ENCODE measurements around the gene KRT15. TPM values are rescaled to one million over a fixed set of nuclear protein-coding genes. Genes with fewer than 3 reads are reported as not detected.
A peak's percentile ranks its signal among the peaks of the same experiment; 100 is the strongest.

KRT15 gene
- total RNA-seq = not detected

- no peak within 1 kb of the TSS for H3K4me3 Mint-ChIP-seq
- H3K9me3 Mint-ChIP-seq = no peaks in the 10 kb centered on the region
- no peaks in the 10 kb centered on the region for H3K36me3 Mint-ChIP-seq (ENCODE audit: low read depth)
- ATAC-seq (replicated peaks) = no peak
- no peaks in the 10 kb centered on the region for H3K27me3 Mint-ChIP-seq
- no peaks in the 10 kb centered on the region for H3K4me1 Mint-ChIP-seq
- no peak within 1 kb of the TSS for H3K27ac Mint-ChIP-seq
Measured at GRCh38 chr17:41518789-41519449, at the start of gene KRT15. Gene KRT15 (minus strand): TSS chr17:41518890. CDS start chr17:41518827, 63 bp downstream.

GRCh38 chr17:41567317-41567716, 48.6 kb upstream of the KRT15 start:
- H3K4me3 Mint-ChIP-seq = no peak overlapping the region
- ATAC-seq (replicated peaks) = no peak
- peak overlapping the region; percentile 68 for H3K27ac Mint-ChIP-seq
- H3K27me3 Mint-ChIP-seq = peaks cover 18% of the 10 kb centered on the region
- no peaks in the 10 kb centered on the region for H3K36me3 Mint-ChIP-seq (ENCODE audit: low read depth)
- H3K4me1 Mint-ChIP-seq = peaks cover 6% of the 10 kb centered on the region
- peaks cover 6% of the 10 kb centered on the region for H3K9me3 Mint-ChIP-seq

GRCh38 chr17:41565338-41565737, 46.6 kb upstream of the KRT15 start:
- Mint-ChIP-seq H3K27me3 (peaks cover 20% of the 10 kb centered on the region), H3K4me3 (no peak overlapping the region), H3K36me3 (ENCODE audit: low read depth) (no peaks in the 10 kb centered on the region), H3K9me3 (peaks cover 6% of the 10 kb centered on the region), H3K4me1 (peaks cover 6% of the 10 kb centered on the region), H3K27ac (no peak overlapping the region)
- ATAC-seq (replicated peaks) = no peak

- H3K4me1 Mint-ChIP-seq = peaks cover 6% of the 10 kb centered on the region
- H3K27me3 Mint-ChIP-seq = peaks cover 30% of the 10 kb centered on the region
- no peak overlapping the region for H3K27ac Mint-ChIP-seq
- peaks cover 6% of the 10 kb centered on the region for H3K9me3 Mint-ChIP-seq
- H3K4me3 Mint-ChIP-seq = no peak overlapping the region
- H3K36me3 Mint-ChIP-seq (ENCODE audit: low read depth) = no peaks in the 10 kb centered on the region
- ATAC-seq (replicated peaks) = no peak
Measured at GRCh38 chr17:41563607-41564170, 45.0 kb upstream of the KRT15 start.

DNA sequence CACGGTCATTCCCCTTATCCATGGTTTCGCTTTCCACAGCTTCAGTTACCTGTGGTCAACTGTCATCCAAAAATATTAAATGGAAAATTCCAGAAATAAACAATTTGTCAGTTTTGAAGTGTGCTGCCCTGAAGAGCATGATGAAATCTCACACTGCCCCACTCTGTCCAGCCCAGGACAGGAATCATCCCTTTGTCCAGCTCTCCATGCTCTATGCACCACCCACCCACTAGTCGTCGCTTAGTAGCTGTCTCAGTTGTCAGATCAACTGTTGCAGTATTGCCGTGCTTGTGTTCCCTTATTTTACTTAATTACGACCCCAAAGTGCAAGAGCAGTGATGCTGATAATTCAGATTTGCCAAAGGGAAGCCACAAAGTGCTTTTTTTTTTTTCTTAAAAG, 42.9 kb upstream of the KRT15 start:
- Mint-ChIP-seq H3K36me3 (ENCODE audit: low read depth) (no peaks in the 10 kb centered on the region), H3K4me1 (no peaks in the 10 kb centered on the region), H3K4me3 (no peak overlapping the region), H3K9me3 (no peaks in the 10 kb centered on the region), H3K27me3 (peaks cover 45% of the 10 kb centered on the region), H3K27ac (no peak overlapping the region)
- ATAC-seq (replicated peaks) = no peak

GRCh38 chr17:41559548-41559947, 40.9 kb upstream of the KRT15 start:
- no peak for ATAC-seq (replicated peaks)
- no peaks in the 10 kb centered on the region for H3K4me1 Mint-ChIP-seq
- no peak overlapping the region for H3K4me3 Mint-ChIP-seq
- no peaks in the 10 kb centered on the region for H3K9me3 Mint-ChIP-seq
- no peaks in the 10 kb centered on the region for H3K36me3 Mint-ChIP-seq (ENCODE audit: low read depth)
- peaks cover 51% of the 10 kb centered on the region for H3K27me3 Mint-ChIP-seq
- no peak overlapping the region for H3K27ac Mint-ChIP-seq

- no peaks in the 10 kb centered on the region for H3K4me1 Mint-ChIP-seq
- peaks cover 57% of the 10 kb centered on the region for H3K27me3 Mint-ChIP-seq
- no peak overlapping the region for H3K4me3 Mint-ChIP-seq
- no peaks in the 10 kb centered on the region for H3K9me3 Mint-ChIP-seq
- no peaks in the 10 kb centered on the region for H3K36me3 Mint-ChIP-seq (ENCODE audit: low read depth)
- no peak for ATAC-seq (replicated peaks)
- H3K27ac Mint-ChIP-seq = no peak overlapping the region
Measured at GRCh38 chr17:41556931-41557330, 38.2 kb upstream of the KRT15 start.

DNA sequence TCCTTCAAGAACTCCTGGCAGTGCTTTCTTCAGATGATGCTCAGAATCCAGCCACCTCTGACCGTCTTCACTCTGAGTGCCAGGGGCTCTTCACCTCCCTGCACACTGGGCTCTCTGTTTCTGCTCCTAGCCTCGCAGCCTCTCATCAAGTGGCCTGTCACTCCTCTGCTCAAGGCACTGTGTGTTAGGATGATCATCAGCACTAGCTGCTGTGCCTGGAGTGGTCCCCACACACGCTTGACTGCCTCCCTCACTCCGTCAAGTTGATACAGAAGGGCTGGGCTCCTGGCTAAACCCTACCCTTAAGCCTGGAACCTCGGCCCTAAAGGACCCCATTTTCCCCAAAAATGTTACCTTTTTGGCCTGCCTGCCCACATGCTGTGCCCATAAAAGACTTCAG, 37.6 kb upstream of the KRT15 start:
- no peaks in the 10 kb centered on the region for H3K4me1 Mint-ChIP-seq
- H3K27me3 Mint-ChIP-seq = peaks cover 56% of the 10 kb centered on the region
- no peak overlapping the region for H3K27ac Mint-ChIP-seq
- H3K9me3 Mint-ChIP-seq = no peaks in the 10 kb centered on the region
- ATAC-seq (replicated peaks) = no peak
- no peak overlapping the region for H3K4me3 Mint-ChIP-seq
- no peaks in the 10 kb centered on the region for H3K36me3 Mint-ChIP-seq (ENCODE audit: low read depth)

GRCh38 chr17:41555105-41555887, 36.6 kb upstream of the KRT15 start:
- H3K9me3 Mint-ChIP-seq = no peaks in the 10 kb centered on the region

DNA sequence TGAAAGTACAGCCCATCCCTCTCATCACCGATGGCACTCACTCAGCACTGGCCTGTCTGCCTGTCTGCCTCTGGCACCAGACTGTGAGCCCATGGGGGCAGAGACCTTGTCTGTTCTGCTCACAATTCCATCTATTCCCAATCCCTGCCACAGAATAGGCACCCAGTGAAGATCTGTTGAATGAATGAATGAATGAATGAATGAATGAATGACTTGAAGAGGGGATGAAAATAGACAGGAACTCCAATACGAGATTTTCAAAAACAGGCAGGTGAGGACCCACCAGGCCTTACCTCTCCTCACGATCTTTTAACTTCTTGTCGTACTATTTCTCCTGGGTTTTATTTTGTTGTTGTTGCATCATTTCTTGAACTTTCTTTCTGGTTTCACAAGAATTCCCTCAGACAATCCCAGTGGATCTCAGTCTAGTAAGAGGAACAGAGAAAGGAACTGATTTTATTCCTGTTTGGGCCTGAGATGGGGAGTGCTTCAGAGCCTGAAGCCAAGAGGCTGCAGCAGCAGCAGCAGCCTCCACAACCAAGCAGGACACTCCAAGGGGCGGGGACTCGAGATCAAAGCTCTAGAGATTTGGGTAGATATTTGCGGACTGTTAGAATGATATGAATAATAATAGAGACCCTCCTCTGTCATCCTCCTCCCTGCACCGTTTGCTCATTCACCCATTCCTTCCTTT, 35.4 kb upstream of the KRT15 start:
- Mint-ChIP-seq H3K4me1 (peaks cover 4% of the 10 kb centered on the region), H3K27ac (peak overlapping the region; percentile 12), H3K4me3 (no peak overlapping the region), H3K27me3 (peaks cover 39% of the 10 kb centered on the region), H3K9me3 (no peaks in the 10 kb centered on the region), H3K36me3 (ENCODE audit: low read depth) (no peaks in the 10 kb centered on the region)
- no peak for ATAC-seq (replicated peaks)

More at GRCh38 chr17:41555105-41555887, 36.6 kb upstream of the KRT15 start:
- Mint-ChIP-seq H3K36me3 (ENCODE audit: low read depth) (no peaks in the 10 kb centered on the region), H3K4me3 (no peak overlapping the region), H3K27me3 (peaks cover 50% of the 10 kb centered on the region), H3K27ac (no peak overlapping the region), H3K4me1 (no peaks in the 10 kb centered on the region)
- no peak for ATAC-seq (replicated peaks)

DNA sequence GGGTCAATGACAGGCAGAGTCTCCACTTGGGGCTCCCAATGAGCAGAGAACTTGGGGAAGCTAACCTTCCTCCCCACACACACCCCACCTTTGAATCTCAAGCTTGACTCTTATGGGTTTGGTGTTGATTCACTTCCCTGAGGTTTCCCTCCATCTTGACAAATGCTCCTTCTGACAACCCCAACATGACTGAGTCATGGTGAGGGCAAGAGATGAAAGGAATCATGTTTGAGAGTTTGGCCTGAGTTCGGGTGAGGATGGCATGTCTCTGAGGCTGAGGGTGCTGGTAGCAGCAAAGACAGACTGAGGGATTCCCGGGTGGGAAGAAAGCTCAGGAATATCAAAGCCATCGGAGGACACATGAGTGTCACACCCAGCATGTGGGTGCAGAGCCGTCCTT, 34.5 kb upstream of the KRT15 start:
- Mint-ChIP-seq H3K4me3 (no peak overlapping the region), H3K4me1 (peaks cover 8% of the 10 kb centered on the region), H3K36me3 (ENCODE audit: low read depth) (peaks cover under 1% of the 10 kb centered on the region), H3K9me3 (no peaks in the 10 kb centered on the region), H3K27me3 (peaks cover 33% of the 10 kb centered on the region), H3K27ac (no peak overlapping the region)
- ATAC-seq (replicated peaks) = peak; percentile 13

GRCh38 chr17:41552455-41552854, 33.8 kb upstream of the KRT15 start:
- Mint-ChIP-seq H3K27ac (no peak overlapping the region), H3K36me3 (ENCODE audit: low read depth) (peaks cover 6% of the 10 kb centered on the region), H3K9me3 (no peaks in the 10 kb centered on the region), H3K4me3 (no peak overlapping the region), H3K4me1 (peaks cover 15% of the 10 kb centered on the region), H3K27me3 (peaks cover 26% of the 10 kb centered on the region)
- ATAC-seq (replicated peaks) = no peak

- peaks cover 6% of the 10 kb centered on the region for H3K36me3 Mint-ChIP-seq (ENCODE audit: low read depth)
- H3K4me3 Mint-ChIP-seq = no peak overlapping the region
- no peak overlapping the region for H3K27ac Mint-ChIP-seq
- H3K9me3 Mint-ChIP-seq = no peaks in the 10 kb centered on the region
- H3K27me3 Mint-ChIP-seq = peaks cover 23% of the 10 kb centered on the region
- ATAC-seq (replicated peaks) = no peak
- H3K4me1 Mint-ChIP-seq = peaks cover 15% of the 10 kb centered on the region
Measured at GRCh38 chr17:41551365-41551764, 32.7 kb upstream of the KRT15 start.

DNA sequence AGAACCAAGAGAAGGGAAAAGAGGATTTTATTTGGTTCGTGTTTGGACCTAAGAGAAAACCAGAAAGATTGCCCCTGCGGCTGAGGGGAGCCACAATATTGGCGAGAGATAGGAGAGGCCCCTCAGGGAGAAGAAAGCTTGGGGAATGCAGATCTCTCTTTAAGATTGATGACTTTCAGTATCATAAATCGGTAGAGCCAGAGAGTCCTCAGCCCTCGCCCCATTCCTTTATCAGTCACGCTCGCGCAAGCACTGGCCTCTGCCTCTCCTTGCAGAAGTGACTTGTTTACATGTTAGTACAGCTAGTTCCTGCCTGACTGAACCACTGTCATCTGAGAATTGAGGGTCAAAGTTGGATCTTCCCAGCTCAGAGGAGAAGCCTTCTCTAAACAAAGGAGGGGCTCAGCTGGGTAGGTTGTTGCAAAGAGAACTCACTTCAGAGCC, 30.9 kb upstream of the KRT15 start:
- Mint-ChIP-seq H3K36me3 (ENCODE audit: low read depth) (peaks cover 6% of the 10 kb centered on the region), H3K4me3 (peak overlapping the region; percentile 68), H3K27ac (peak overlapping the region; percentile 71), H3K4me1 (peaks cover 15% of the 10 kb centered on the region), H3K9me3 (no peaks in the 10 kb centered on the region), H3K27me3 (peaks cover 18% of the 10 kb centered on the region)
- no peak for ATAC-seq (replicated peaks)
